Measurements from ENCODE around the gene SLC6A19. TPM values are rescaled to one million over a fixed set of nuclear protein-coding genes. Genes with fewer than 3 reads are reported as not detected.
"Not testable (repeated sequence)": the region's sequence is repeated elsewhere in the genome, so short reads cannot be mapped to it uniquely, and the experiment has no call there.

The SLC6A19 gene
- total RNA-seq, 1 donor from 2014 or later, result not detected

GRCh38 chr5:1220351-1220750, 19.0 kb downstream of the SLC6A19 start:
- intact Hi-C loops (cut with micrococcal nuclease), result no loop called here

- intact Hi-C loops (cut with micrococcal nuclease), result no loop called here
These were observed 19.4 kb downstream of the SLC6A19 start for GRCh38 chr5:1220831-1221230.

GRCh38 chr5:1221721-1222120, 20.3 kb downstream of the SLC6A19 start:
- intact Hi-C loops (cut with micrococcal nuclease), result no loop called here

GRCh38 chr5:1222147-1222546, 20.8 kb downstream of the SLC6A19 start:
- intact Hi-C loops (cut with micrococcal nuclease), result no loop called here

- intact Hi-C loops (cut with micrococcal nuclease), result no loop called here
These were observed 21.4 kb downstream of the SLC6A19 start for GRCh38 chr5:1222621-1223277.

- intact Hi-C loops (cut with micrococcal nuclease), result no loop called here
These were observed 21.9 kb downstream of the SLC6A19 start for GRCh38 chr5:1223278-1223670.

GRCh38 chr5:1224631-1225030, 23.2 kb downstream of the SLC6A19 start:
- intact Hi-C loops (cut with micrococcal nuclease), result no loop called here

- intact Hi-C loops (cut with micrococcal nuclease), result no loop called here
These were observed 23.7 kb downstream of the SLC6A19 start, which contains the start of gene SLC6A18 for GRCh38 chr5:1225081-1225480. Gene SLC6A18 (plus strand): TSS chr5:1225381. CDS start chr5:1225478, 97 bp downstream.

GRCh38 chr5:1226231-1226630, 24.8 kb downstream of the SLC6A19 start:
- intact Hi-C loops (cut with micrococcal nuclease), result no loop called here

GRCh38 chr5:1226839-1227581, 25.6 kb downstream of the SLC6A19 start:
- intact Hi-C loops (cut with micrococcal nuclease), result no loop called here

- intact Hi-C loops (cut with micrococcal nuclease), result no loop called here
These were observed 26.3 kb downstream of the SLC6A19 start for GRCh38 chr5:1227667-1228066.

- intact Hi-C loops (cut with micrococcal nuclease), result no loop called here
These were observed 26.7 kb downstream of the SLC6A19 start for GRCh38 chr5:1228120-1228519.

- intact Hi-C loops (cut with micrococcal nuclease), result not testable (repeated sequence)
These were observed 27.6 kb downstream of the SLC6A19 start for GRCh38 chr5:1229023-1229422.

GRCh38 chr5:1229822-1230221, 28.4 kb downstream of the SLC6A19 start:
- intact Hi-C loops (cut with micrococcal nuclease), result no loop called here

- intact Hi-C loops (cut with micrococcal nuclease), result no loop called here
These were observed 29.2 kb downstream of the SLC6A19 start for GRCh38 chr5:1230551-1230950.

GRCh38 chr5:1231354-1231905, 30.0 kb downstream of the SLC6A19 start:
- intact Hi-C loops (cut with micrococcal nuclease), result no loop called here

- intact Hi-C loops (cut with micrococcal nuclease), result no loop called here
These were observed 31.4 kb downstream of the SLC6A19 start for GRCh38 chr5:1232780-1233179.

GRCh38 chr5:1235379-1235778, 34.0 kb downstream of the SLC6A19 start:
- intact Hi-C loops (cut with micrococcal nuclease), result no loop called here

GRCh38 chr5:1235838-1236237, 34.4 kb downstream of the SLC6A19 start:
- intact Hi-C loops (cut with micrococcal nuclease), result no loop called here

GRCh38 chr5:1239505-1240251, 38.3 kb downstream of the SLC6A19 start:
- intact Hi-C loops (cut with micrococcal nuclease), result no loop called here

- intact Hi-C loops (cut with micrococcal nuclease), result no loop called here
These were observed 39.3 kb downstream of the SLC6A19 start for GRCh38 chr5:1240496-1241260.

Data from T-helper 2 cell treated with Interferon-gamma antibody and Interleukin-4, amounts not matched to agents 100 ng/mL and 5 ng/mL, for 36 hours (primary cell).